PC-3 (cell line): ENCODE data around the gene SERAC1. TPM values are rescaled to one million over a fixed set of nuclear protein-coding genes. Genes with fewer than 3 reads are reported as not detected.
"Not testable (repeated sequence)": the region's sequence is repeated elsewhere in the genome, so short reads cannot be mapped to it uniquely, and the experiment has no call there.

Experiments
- ATAC-seq: fragments of 200-7000 bp; cut with Tn5 transposase; 2 replicates; pipeline ENCODE4 v1.9.1; 2020; ENCODE audit warnings: mild to moderate bottlenecking, moderate library complexity
- BruUV-seq: library from RNA; stranded (reverse); fragments of 400-500 nt; replicated peaks from 2 replicates; lab custom pipeline; 2021; lab: Mats Ljungman, UMichigan
- CTCF ChIA-PET: fragments of 300-600 bp; sonication (Branson Sonifier 250); formaldehyde crosslinking; loops from one replicate; lab custom pipeline; 2022; ENCODE audit warnings: antibody characterized with exemption; lab: Charles Lee
- POLR2A ChIA-PET: fragments of 300-600 bp; sonication (Branson Sonifier 250); formaldehyde crosslinking; loops from one replicate; lab custom pipeline; 2022; ENCODE audit warnings: antibody characterized with exemption; ENCODE audit not compliant: unreplicated experiment; lab: Charles Lee
- DNase-seq: peaks from one replicate; pipeline ENCODE4 v3.0.0-alpha.2; 2015
- H2AFZ ChIP-seq: fragments of 300-600 bp; sonication (generic); 2 replicates; pipeline ENCODE4 v1.6.0; 2016; ENCODE audit warnings: antibody characterized with exemption, low read length
- H3F3A ChIP-seq: fragments of 300-600 bp; sonication (generic); one replicate; pipeline ENCODE4 v1.6.0; 2017; ENCODE audit warnings: antibody characterized with exemption, low read length, control low read depth, mild to moderate bottlenecking; ENCODE audit not compliant: unreplicated experiment
- H3K27ac ChIP-seq: fragments of 300-600 bp; sonication (generic); 2 replicates; pipeline ENCODE4 v1.5.1; 2016; ENCODE audit warnings: mild to moderate bottlenecking, low read length
- H3K27me3 ChIP-seq: fragments of 300-600 bp; sonication (generic); 2 replicates; pipeline ENCODE4 v1.6.1; 2016; ENCODE audit warnings: low read length, mixed read lengths
- H3K36me3 ChIP-seq: fragments of 300-600 bp; sonication (generic); 2 replicates; pipeline ENCODE4 v1.6.1; 2016; ENCODE audit warnings: low read depth, mixed run types, low read length, mixed read lengths
- H3K4me1 ChIP-seq: fragments of 300-600 bp; sonication (generic); 2 replicates; pipeline ENCODE4 v1.5.1; 2016; ENCODE audit warnings: low read length; ENCODE audit not compliant: insufficient read depth
- H3K4me2 ChIP-seq: fragments of 300-600 bp; sonication (generic); 2 replicates; pipeline ENCODE4 v1.6.0; 2016; ENCODE audit warnings: low read length
- H3K4me3 ChIP-seq: fragments of 300-600 bp; sonication (generic); 2 replicates; pipeline ENCODE4 v1.5.1; 2016; ENCODE audit warnings: mild to moderate bottlenecking, low read length, mixed read lengths
- H3K79me2 ChIP-seq: fragments of 300-600 bp; sonication (generic); 2 replicates; pipeline ENCODE4 v1.6.1; 2017; ENCODE audit warnings: low read length, mixed read lengths
- H3K9ac ChIP-seq: fragments of 300-600 bp; sonication (generic); 2 replicates; pipeline ENCODE4 v1.6.0; 2016; ENCODE audit warnings: mild to moderate bottlenecking, low read length
- H3K9me2 ChIP-seq: fragments of 300-600 bp; sonication (generic); replicated peaks from 2 replicates; pipeline ENCODE4 v1.6.1; 2016; ENCODE audit warnings: mixed run types, low read length, mixed read lengths
- H3K9me3 ChIP-seq: fragments of 300-600 bp; sonication (generic); 2 replicates; pipeline ENCODE4 v1.6.1; 2016; ENCODE audit warnings: low read length, mixed read lengths
- H4K20me1 ChIP-seq: fragments of 300-600 bp; sonication (generic); 2 replicates; pipeline ENCODE4 v1.6.1; 2016; ENCODE audit warnings: low read length, mixed read lengths
- CTCF ChIP-seq: fragments of 300-600 bp; sonication (generic); conservative IDR thresholded peaks from 2 replicates; pipeline ENCODE4 v1.5.1; 2017; ENCODE audit warnings: antibody characterized with exemption, low read depth, mild to moderate bottlenecking, low read length
- EZH2 ChIP-seq: fragments of 300-600 bp; sonication (generic); IDR thresholded peaks from one replicate; pipeline ENCODE4 v1.6.1; 2017; ENCODE audit warnings: antibody characterized with exemption, mild to moderate bottlenecking, low read length; ENCODE audit not compliant: unreplicated experiment
- EZH2phosphoT487 ChIP-seq: fragments of 300-600 bp; sonication (generic); IDR thresholded peaks from 2 replicates; pipeline ENCODE4 v1.6.1; 2018; ENCODE audit warnings: mild to moderate bottlenecking, antibody characterized with exemption, low read length, borderline replicate concordance
- intact Hi-C: fragments of 100-400 bp; cut with micrococcal nuclease; formaldehyde crosslinking; loops from 2 replicates; pipeline ENCODE4 v1.9.0; 2023
- total RNA-seq: library from RNA; depleted of rRNA; stranded (reverse); fragments of >200 nt; gene quantifications from 2 replicates; pipeline ENCODE4 v1.2.3, GENCODE V29; 2014

Gene SERAC1
- total RNA-seq, 1 experiment from 2014 or later: 3.9 TPM

GRCh38 chr6:158174024-158174423 lies 6.0 kb upstream of the SERAC1 start:
- H3K79me2 ChIP-seq: no peaks in the 10 kb centered on the region
- intact Hi-C loops: no loop called here
- ATAC-seq (no peak), DNase-seq (no peak)
- no peaks in the 10 kb centered on the region for H3K9me3 ChIP-seq
- peaks cover 29% of the 10 kb centered on the region for H3K4me1 ChIP-seq
- no peak overlapping the region for H3K9ac ChIP-seq
- H3K27ac ChIP-seq: no peak overlapping the region
- H3K27me3 ChIP-seq: no peaks in the 10 kb centered on the region
- H3K36me3 ChIP-seq: no peaks in the 10 kb centered on the region
- H3K4me2 ChIP-seq: 0 out of 2 replicates have a peak overlapping the region, but pooled peaks have one; percentile 6
- no peaks in the 10 kb centered on the region for H4K20me1 ChIP-seq
- no peak for TF ChIP-seq EZH2phosphoT487
- TF ChIP-seq CTCF: no peak
- TF ChIP-seq EZH2: no peak
- no TSS peak for BruUV-seq
- POLR2A ChIA-PET: no interaction called here
- H3F3A ChIP-seq: no peaks in the 10 kb centered on the region
- H2AFZ ChIP-seq: no peak overlapping the region
- H3K9me2 ChIP-seq: no peaks in the 10 kb centered on the region
- CTCF ChIA-PET: no interaction called here
- H3K4me3 ChIP-seq: no peak overlapping the region

GRCh38 chr6:158172001-158172400 lies 3.9 kb upstream of the SERAC1 start:
- Histone ChIP-seq H4K20me1 (no peaks in the 10 kb centered on the region), H3K36me3 (no peaks in the 10 kb centered on the region), H3K4me3 (no peak overlapping the region), H3K4me2 (no peak overlapping the region), H3K27me3 (no peaks in the 10 kb centered on the region), H3K79me2 (0 out of 2 replicates have a peak, but pooled peaks cover 5% of the 10 kb centered on the region), H3K9ac (no peak overlapping the region), H3K9me2 (no peaks in the 10 kb centered on the region), H3K27ac (no peak overlapping the region), H3K9me3 (no peaks in the 10 kb centered on the region), H3K4me1 (peaks cover 29% of the 10 kb centered on the region), H2AFZ (no peak overlapping the region), H3F3A (no peaks in the 10 kb centered on the region)
- CTCF ChIA-PET: no interaction called here
- ATAC-seq (no peak), DNase-seq (no peak)
- BruUV-seq: no TSS peak
- POLR2A ChIA-PET: no interaction called here
- intact Hi-C loops: no loop called here
- no peak for TF ChIP-seq EZH2
- no peak for TF ChIP-seq CTCF
- no peak for TF ChIP-seq EZH2phosphoT487

- ChIA-PET POLR2A (no interaction called here), CTCF (no interaction called here)
- ATAC-seq: peak; percentile 17; the same call in 1 of the 2 replicates
- no peak overlapping the region for H3K4me3 ChIP-seq
- no peaks in the 10 kb centered on the region for H4K20me1 ChIP-seq
- intact Hi-C loops: no loop called here
- no peaks in the 10 kb centered on the region for H3K27me3 ChIP-seq
- H3K4me1 ChIP-seq: peaks cover 32% of the 10 kb centered on the region
- DNase-seq: peak; percentile 69
- H3K27ac ChIP-seq: peak overlapping the region; percentile 45
- H3K9ac ChIP-seq: no peak overlapping the region
- 0 out of 2 replicates have a peak, but pooled peaks cover 5% of the 10 kb centered on the region for H3K79me2 ChIP-seq
- peak overlapping the region; percentile 43 for H3K4me2 ChIP-seq
- H3F3A ChIP-seq: no peaks in the 10 kb centered on the region
- TF ChIP-seq EZH2 (no peak), EZH2phosphoT487 (no peak)
- H3K9me3 ChIP-seq: no peaks in the 10 kb centered on the region
- no peaks in the 10 kb centered on the region for H3K9me2 ChIP-seq
- BruUV-seq: no TSS peak
- no peaks in the 10 kb centered on the region for H3K36me3 ChIP-seq
- H2AFZ ChIP-seq: no peak overlapping the region
Measured at GRCh38 chr6:158170656-158171081, 2.6 kb upstream of the SERAC1 start.

GRCh38 chr6:158169634-158170033 lies 1.6 kb upstream of the SERAC1 start:
- H3F3A ChIP-seq, H4K20me1 ChIP-seq, H3K36me3 ChIP-seq, H3K9me2 ChIP-seq, H3K27me3 ChIP-seq, H3K9ac ChIP-seq, H3K4me2 ChIP-seq, POLR2A ChIA-PET, H3K27ac ChIP-seq, CTCF ChIA-PET, H3K79me2 ChIP-seq, ATAC-seq, intact Hi-C loops, BruUV-seq, DNase-seq, H3K4me3 ChIP-seq, H3K9me3 ChIP-seq, H2AFZ ChIP-seq: not testable (repeated sequence)
- peaks cover 28% of the 10 kb centered on the region for H3K4me1 ChIP-seq
